HG02623 (cell line): ENCODE results near the gene DFFB.
"Not testable (repeated sequence)": the region's sequence is repeated elsewhere in the genome, so short reads cannot be mapped to it uniquely, and the experiment has no call there.

Experiments
- ATAC-seq: cut with Tn5 transposase; IDR thresholded peaks from one replicate; pipeline ENCODE4 v1.9.1; 2021; ENCODE audit warnings: moderate library complexity; ENCODE audit not compliant: unreplicated experiment

DFFB gene

DNA sequence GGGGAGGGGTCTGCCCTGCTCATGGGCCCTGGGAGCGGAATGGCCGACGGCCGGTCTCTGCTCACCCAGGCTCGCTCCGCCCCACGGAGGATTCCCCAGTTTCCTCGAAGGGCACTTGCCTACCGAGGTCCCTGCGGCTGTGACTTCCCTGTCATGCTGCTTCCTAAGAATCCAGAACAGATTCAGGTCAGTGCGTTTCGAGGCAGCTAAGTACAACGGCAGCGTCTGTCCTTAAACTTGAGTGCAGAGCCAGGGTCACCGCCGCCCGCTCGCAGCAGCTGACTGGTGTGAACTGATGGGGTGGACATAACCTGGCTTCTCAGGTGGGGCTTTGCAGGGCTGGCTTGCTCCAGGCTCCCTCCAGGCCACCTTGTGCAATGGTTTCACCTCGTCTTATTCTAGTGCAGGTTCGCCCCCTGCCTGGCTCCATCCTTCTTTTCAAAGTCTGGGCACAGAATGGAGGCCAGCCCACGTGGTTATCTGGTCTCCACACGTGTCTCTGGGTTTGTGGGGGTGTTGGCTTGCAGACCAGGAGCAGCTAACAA lies 50.4 kb downstream of the DFFB start:
- no peak for ATAC-seq

DNA sequence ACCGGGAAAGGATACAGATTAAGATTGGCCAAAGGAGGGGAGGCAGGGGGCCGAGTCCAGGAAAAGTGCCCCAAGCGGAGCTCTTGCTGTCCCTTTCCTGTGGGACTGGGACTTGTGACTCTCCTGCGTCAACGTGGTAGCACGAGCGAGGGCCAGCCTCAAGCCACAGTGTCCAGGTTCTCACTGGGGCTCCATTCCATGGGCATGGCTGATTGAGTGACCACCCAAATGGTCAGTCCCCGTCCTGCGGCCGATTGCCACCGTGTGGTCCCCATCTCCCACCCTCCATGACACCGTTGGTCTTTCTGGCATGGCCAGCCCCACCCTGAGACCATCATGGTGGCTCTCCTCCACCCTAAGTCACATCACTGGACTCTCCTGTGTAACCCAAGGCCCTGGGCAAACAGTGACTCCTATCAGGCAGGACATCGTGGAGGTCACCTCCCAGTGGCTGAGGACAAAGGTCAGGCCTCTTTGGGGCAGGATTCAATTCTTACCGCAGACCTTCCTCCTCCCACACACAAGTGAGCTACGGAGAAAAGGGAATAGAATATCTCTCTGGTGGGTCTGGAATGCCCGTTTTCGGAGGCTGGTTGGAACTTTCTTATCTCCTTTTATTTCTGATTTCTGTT lies 51.7 kb downstream of the DFFB start:
- ATAC-seq = no peak

DNA sequence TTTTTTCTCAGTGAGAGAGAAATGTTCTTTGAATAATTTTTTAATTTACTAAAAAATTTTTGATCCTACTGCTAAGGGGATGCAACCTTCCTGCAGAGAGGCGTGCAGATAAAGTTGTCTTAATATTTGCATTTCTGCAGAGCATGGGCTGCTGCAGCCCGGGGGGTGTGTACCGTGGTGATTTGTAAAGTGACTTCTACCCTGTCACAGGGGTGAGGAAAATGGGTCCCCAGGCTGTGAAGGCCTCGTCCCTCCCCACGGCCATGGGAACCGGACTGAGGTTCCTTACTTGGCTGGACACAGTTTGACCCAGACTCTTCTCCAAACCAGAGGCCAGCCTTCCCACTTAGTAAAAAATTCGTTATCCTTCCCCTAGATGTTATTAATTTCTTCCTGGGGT lies 52.3 kb downstream of the DFFB start:
- no peak for ATAC-seq

DNA sequence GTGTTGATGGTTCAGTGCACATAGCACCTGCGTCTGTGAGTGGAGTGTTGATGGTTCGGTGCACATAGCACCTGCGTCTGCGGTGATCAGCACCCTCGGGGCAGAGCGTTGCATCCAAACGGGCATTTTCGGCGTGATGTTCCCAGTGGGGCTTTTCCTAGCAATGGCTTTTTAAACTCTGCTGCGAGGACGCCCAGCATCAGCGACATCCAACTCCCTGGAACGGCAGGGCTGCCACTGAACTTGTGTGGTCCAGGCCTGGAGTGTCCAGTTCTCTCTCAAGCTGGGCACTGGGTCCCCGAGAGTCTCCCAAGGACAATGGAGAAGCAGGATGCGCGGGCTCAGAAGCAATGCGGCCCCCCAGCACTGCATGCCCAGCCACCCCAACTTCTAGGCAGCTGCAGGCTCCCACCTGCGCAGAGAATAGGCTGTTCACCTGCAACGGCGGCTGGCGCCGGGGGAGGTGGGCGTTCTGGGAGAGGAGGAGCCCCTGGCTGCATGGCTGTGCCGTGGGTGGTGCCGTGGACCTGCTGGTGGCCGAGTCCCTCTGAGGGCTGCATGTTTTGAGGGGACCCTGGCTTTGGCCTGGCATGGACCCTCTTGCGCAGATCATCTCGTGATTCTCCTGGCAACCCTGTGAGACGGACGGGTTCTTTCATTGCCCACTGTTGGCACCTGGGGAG lies 52.9 kb downstream of the DFFB start:
- ATAC-seq = no peak

DNA sequence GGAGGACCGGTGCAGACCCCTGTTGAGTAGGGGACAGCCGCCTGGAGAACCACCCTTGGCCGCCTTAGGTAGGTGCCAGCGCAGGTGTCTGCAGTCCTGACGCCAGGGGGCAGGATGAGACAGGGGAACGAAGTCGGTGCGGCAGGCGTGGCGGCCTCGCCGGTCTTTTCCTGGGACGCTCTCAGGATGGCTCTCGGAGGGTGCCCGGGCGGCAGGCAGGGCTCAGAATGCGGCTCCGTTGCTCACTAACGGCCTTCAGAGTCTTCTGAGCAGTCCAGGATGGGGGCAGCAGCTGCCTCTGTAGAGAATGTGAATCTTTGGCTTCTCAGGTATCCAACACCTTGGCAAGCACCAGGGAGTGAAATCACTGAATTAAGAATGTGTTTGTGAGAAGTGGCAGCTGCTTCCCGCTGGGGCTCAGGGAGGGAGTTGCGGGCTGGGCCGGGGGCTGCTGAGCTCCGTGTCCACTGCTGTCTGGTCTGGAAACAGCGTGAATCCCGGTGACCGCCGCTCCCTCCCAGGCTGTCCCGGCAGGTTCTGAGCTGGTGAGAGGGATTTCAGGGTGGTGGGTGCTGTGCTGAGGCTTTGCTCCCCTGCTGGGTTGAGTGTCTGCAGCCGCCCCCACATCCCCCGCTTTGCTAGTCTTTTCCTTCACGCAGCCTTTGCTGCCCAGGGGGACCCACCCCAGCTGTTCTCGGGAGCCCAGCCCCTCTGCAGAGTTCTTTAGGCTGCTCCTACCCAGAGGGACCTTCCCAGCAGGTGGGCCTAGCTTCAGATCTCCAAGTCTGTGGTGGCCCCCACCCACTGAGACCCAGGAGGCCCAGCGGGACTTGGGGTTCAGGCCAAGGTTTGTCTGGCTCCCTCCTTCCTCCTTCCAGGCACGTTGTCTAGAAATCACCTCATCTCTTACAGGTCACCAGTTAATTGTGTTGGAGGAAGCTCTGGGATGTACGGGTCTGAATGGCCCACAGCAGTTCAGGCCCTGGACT lies 53.9 kb downstream of the DFFB start:
- no peak for ATAC-seq

DNA sequence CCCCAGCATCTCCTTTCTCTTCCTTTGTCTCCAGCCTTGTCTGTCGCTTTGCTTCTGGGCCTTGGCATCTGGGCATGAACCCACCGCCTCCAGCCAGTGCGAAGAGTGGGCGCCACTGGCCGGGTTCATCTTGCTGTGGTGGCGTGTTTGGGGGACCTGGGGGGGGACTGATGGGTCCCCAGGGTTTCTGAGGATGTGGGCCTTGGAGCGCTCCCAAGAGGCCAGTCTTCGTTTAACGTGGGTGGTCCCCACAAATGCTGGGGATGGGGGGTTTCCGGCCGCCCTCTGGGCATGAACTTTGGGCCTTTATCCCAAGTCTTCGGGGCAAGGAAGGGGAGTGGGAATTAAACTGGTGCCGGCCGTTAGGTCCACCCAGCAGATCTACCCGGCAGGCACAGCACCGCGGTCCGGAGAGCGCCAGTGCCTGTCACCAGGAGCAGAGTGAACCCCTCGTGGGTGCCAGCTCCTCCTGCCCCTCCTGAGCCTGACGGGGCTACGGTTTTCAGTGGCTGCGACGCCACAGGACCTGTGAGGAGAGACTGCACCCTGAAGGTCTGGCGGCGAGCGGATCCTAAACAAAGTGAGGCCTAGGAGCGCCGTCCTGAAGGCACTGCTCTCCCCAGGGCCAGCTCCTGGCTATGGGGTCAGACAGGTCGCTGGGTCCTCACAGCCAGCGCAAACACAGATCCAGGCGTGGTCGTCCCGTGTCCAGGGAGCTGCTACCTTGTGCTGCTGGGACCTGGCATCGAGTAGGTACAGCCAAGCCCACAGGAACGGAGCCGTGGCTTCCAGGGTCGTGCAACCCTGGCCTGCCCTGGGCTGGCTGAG lies 54.9 kb downstream of the DFFB start:
- no peak for ATAC-seq

DNA sequence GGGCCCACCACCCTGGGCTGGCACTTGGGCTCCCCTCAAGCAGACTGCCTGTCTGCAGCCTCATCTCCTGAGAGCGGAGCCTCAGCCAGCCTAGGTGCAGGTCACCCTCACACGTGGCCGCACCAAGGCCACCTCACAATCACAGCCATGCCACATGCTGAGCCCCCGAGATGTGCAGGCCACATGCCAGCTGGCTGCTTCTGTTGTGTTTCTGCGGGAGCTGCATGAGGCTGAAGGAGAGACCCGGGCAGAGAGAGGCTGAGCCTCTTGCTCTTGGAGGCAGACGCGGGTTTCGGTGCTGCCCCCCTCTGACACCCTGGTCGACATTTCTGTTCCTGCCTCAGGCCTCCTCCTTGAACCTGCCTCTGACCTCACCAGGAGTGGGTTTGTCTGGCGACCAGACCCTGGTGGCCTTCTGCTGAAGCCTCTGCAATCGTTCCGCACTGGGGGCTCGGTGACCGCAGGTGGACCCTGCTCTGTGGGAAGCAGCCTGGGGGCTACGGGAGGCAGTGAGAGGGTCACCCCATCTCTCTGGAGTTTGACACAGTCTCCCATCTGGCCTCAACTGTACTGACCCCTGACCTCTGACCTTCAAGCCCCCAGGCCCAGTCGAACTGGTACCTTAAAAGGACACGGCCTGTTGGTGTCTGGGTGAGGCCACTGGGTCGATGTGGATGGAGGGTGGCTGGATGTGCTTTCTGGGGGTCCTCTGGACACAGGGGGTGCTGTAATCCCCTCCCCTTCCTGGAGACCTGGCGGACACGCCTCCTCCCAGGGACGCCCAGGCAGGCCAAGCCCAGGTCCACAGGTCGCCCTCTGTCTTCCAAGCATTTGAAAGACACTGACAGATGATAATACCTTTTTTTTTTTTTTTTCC lies 55.8 kb downstream of the DFFB start:
- ATAC-seq = no peak

DNA sequence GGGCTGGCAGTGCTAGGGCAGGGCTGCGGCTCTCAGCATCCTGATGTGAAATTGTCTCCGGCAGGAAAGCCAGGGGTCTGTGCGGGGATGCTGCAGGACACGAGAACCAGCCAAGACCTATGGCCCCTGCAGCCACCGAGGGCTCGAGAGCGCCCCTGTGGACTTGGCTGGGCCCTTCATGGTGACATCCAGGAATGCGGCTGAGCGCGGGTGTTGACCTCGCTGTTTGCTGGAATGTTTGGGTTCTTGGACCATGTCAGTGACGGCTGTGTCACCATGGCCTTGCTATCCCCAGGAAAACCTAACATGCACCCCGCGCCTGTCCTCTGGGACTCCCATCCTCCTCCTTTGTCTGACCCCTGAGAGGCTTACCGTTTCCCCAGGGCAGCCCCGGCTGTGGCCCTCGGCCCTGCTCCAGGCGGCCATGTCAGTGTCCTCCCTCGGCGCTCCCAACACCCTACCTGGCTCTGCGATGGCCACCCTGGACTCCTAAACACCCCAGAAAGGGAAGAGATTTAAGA lies 57.1 kb downstream of the DFFB start:
- ATAC-seq = no peak

DNA sequence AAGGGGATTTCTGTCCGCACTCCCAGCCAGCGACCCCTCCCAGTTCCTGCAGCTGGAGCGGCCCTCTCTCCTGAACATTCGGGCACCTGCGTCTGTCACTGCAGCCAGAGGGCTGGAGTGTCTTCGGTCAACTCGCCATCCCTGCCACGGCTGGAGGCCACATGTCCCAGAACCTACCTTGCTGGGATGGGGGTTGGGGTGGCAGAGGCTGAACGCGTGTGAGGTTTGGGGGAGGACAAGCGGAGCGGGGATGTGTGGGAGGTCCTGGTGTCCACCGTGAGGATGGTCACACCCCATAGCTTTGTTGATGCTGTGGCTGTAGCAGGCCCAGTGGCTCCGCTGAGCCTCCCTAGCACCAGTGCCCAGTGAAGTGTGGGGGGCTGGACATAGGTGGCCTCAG lies 57.6 kb downstream of the DFFB start:
- ATAC-seq = no peak

DNA sequence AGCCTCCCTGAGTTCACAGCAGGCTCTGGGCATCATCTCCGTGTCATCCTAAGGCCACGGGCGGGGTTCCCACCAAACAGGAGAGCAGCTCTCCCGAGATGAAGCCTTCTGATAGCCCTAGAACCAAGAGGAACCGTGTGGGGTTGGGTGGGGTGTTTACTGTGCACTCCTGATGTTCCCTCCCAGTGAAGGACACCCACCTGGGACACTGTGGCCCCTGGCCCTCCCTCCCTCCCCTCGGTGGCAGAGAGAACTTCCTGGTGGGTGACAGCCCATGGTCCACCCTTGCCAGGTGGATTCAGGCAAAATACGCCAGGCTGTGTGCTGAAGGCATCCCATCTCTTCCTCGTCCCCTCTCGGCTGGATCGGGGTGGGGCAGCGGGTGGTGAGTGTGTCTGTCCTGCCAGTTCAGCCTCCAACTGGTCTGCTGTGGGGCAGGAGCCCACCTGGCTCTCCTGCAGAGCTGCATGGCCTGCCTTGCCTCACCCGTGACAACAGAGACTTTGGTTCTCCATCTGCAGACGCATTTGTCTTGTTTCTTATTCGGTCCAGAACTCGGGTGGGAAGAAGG lies 58.4 kb downstream of the DFFB start:
- no peak for ATAC-seq

DNA sequence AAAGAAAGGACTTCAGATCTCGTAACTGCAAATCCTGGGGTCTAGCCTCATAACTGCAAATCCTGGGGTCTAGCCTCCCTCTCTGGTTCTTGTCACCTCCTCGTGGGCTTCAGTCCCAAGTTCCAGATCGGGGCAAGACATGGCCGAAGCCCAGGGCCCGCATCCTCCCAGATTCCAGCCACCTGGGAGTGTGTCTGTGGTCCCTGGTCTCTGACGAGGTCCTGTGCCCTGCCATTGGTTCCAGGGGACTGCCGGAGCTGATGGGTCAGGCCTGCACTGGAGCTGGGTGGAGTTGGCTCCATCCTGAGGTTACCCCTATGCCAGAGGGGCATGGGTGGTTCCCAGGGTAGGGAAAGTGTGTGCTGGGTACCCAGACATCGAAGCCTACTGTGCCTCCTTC lies 60.5 kb downstream of the DFFB start:
- no peak for ATAC-seq

DNA sequence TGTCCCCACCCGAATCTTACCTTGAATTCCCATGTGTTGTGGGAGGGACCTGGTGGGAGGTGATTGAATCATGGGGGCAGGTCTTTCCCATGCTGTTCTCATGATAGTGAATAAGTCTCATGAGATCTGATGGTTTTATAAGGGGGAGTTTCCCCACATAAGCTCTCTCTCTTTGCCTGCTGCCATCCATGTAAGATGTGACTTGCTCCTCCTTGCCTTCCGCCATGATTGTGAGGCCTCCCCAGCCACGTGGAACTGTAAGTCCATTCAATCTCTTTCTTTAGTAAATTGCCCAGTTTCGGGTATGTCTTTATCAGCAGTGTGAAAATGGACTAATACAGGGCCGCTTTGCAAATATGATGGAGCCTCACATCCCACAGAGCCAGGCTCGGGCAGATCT lies 61.1 kb downstream of the DFFB start:
- not testable (repeated sequence) for ATAC-seq

DNA sequence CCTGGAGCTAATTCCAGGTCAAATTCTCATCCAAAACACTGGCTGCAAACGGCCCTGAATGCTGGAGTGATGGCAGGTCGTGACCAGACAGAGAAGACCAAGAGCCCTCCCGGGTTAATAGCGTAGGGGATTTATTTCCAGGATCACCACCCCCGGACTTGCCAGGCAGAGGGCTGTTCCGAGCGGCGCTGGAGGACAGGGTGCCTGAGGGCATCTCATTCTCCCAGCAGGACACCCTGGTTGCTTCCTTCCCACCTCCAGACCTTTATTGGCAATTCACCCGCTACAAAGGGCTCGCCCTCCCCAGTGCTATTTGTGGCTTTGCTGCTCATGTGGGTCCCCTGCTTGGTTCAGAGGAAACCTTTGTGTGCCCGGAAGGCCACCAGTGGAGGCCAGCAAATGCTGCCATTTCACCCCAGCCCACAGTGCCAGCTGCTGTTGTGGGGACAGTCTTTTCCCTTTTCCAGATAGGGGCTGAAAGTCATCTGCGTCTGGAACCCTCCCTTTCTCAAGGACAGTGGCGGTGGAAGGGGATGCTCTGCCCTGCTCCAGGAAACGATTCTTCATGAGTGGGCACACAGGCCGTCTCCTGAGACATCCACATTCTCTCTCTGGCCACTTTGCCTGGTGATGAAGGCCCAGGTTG lies 61.8 kb downstream of the DFFB start:
- ATAC-seq = no peak

DNA sequence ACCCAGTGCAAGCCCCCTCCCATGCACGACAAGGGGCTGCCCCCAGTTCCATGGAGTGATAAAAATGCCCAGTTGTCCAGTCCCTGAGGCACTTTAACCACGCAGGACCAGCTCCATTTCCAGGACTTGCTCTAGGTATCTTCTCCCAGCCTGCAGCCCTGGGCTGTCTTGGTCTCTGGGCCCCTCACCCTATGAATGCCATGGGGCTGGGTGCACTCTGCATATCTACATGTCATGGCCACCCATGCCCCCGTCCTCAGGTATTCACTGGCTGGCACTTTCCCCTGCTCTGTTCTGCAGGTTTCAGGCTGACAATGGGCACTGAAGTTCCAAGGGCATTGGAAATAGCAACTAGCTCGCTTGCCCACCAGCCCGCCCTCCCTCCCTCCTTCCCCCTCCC lies 62.4 kb downstream of the DFFB start:
- ATAC-seq = no peak

DNA sequence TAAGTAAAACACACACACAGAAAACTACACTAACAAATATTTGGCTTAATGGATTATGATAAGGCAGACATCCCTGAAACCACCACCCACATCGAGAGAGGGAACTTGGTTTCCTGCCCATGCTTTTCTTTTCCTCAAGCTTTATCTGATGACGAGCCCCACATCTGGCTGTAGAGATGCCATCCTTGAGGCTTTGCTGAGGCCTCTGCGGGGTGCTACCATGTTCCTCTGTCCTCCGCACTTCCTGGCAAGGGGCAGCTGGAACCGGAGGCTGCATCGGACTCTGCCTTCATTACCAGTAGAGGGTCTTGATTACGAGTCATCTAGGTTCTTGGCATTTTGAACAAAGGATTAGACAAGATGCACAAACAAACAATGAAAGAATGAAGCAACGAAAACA lies 64.5 kb downstream of the DFFB start:
- no peak for ATAC-seq

DNA sequence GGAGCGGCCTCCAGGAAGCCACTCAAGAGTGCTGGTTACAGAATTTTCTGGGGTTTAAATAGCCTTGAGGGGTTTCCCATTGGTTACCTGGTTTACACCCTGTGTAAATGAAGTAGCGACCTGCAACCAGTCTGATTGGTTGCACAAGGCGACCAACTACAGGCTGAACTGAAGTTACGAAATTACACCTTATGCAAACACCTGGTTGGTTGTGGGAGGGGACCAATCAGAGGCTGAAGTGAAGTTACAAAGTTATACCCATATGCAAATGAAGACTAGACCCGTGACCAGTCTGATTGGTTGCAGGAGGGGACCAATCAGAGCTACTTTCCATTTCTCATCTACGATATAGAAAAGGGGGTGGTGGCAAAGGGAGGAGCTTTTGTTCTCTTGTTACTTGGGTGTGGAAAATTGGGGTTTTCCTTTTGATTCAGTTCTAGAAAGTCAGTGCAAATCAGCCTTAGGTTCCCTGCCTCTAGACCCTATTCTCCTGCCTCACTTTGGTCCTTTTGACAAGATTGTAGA lies 65.0 kb downstream of the DFFB start:
- no peak for ATAC-seq

DNA sequence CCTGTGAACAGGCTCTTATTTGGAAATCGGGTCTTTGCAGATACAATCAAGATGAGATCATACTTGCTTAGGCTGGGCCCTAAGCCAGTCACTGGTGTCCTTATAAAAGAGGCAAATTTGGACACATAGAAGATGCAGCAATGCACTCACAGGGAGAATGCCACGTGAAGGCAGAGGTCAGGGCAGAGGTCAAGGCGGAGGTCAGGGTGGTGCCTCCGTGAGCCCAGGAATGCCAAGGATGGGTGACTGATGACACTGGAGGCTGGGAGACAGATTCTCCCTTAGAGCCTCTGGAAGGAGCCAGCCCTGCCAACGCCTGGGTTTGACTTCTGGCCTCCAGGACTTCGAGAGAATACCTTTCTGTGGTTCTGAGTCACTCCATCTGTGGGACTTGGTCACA lies 65.6 kb downstream of the DFFB start:
- ATAC-seq = no peak
